Testis (tissue), 3 donors: Measurements from ENCODE around the gene MYL7. TPM values are rescaled to one million over a fixed set of nuclear protein-coding genes. Genes with fewer than 3 reads are reported as not detected.

Experiments used
- DNase-seq: peaks from one replicate; pipeline ENCODE4 v3.0.0-alpha.2; 2019
- H3K27ac ChIP-seq, 2 donors: fragments of 200-600 bp; sonication (generic); one replicate each; pipeline ENCODE4 v1.5.1; 2019
- H3K27me3 ChIP-seq: fragments of 200-600 bp; sonication (generic); one replicate; pipeline ENCODE4 v1.5.1; 2019
- H3K36me3 ChIP-seq: fragments of 200-600 bp; sonication (generic); one replicate; pipeline ENCODE4 v1.5.1; 2017; ENCODE audit warnings: low read depth; ENCODE audit errors: missing control alignments
- H3K4me1 ChIP-seq: fragments of 200-600 bp; sonication (generic); one replicate; pipeline ENCODE4 v1.5.1; 2019
- H3K4me3 ChIP-seq, 2 donors: fragments of 200-600 bp; sonication (generic); one replicate each; pipeline ENCODE4 v1.5.1; 2017 to 2019
- H3K9me3 ChIP-seq: fragments of 200-600 bp; sonication (generic); one replicate; pipeline ENCODE4 v1.5.1; 2017
- CTCF ChIP-seq, 3 experiments: fragments of 450-650 bp in 2 of 3; fragments of 200-600 bp in 1 of 3; sonication (generic) in 1 of 3; IDR thresholded peaks; one replicate each; pipeline ENCODE4 v1.5.1; 2016 to 2019; ENCODE audit warnings: antibody characterized with exemption in 3 of 3, mild to moderate bottlenecking in 2 of 3, moderate library complexity in 1 of 3
- POLR2A ChIP-seq: fragments of 450-650 bp; IDR thresholded peaks from one replicate; pipeline ENCODE4 v1.6.1; 2017; ENCODE audit warnings: antibody characterized with exemption, mild to moderate bottlenecking, moderate library complexity
- WGBS, 2 donors: methylation state at CpG; one replicate each; pipeline ENCODE4 v1.1.5; 2018; 5-methylcytosine and 5-hydroxymethylcytosine counted together
- intact Hi-C: fragments of 100-400 bp; cut with DNase I; formaldehyde crosslinking; loops from one replicate; pipeline ENCODE4 v1.15.1; 2023; ENCODE audit warnings: low total_unique reads
- polyA plus RNA-seq: library from polyadenylated mRNA; stranded (reverse); fragments of 350-450 nt; fragmentation: Illumina TruSeq; extraction: RNeasy Lipid Tissue Mini Kit (QIAGEN cat#74804); gene quantifications from one replicate; pipeline ENCODE4 v1.2.3, GENCODE V29; 2014; ENCODE audit warnings: low read depth, low replicate concordance; ENCODE audit not compliant: insufficient read depth
- total RNA-seq, 2 donors: library from RNA; depleted of rRNA; stranded (reverse); fragments of >200 nt; gene quantifications; one replicate each; pipeline ENCODE4 v1.2.3, GENCODE V29; 2016

MYL7 gene
- total and polyA plus RNA-seq, 3 donors from 2014 or later = 1.5 to 1.7 TPM; not detected in 1

- Histone ChIP-seq H3K4me1 (no peaks in the 10 kb centered on the region), H3K27me3 (no peaks in the 10 kb centered on the region), H3K36me3 (no peaks in the 10 kb centered on the region), H3K4me3 (no peak overlapping the region), H3K27ac (no peak overlapping the region), H3K9me3 (no peaks in the 10 kb centered on the region)
- peak; percentile 8 for DNase-seq
- intact Hi-C loops = no loop called here
- TF ChIP-seq POLR2A = no peak
- TF ChIP-seq CTCF (IDR thresholded peaks at IDR 0.05) = no peak
- 59 to 66% methylated on average over 16 of the region's 16 CpGs for WGBS, 2 donors
These were observed 43.2 kb upstream of the MYL7 start for GRCh38 chr7:44184206-44184872.

GRCh38 chr7:44183386-44183785 is 42.3 kb upstream of the MYL7 start:
- H3K36me3 ChIP-seq = no peaks in the 10 kb centered on the region
- no peaks in the 10 kb centered on the region for H3K9me3 ChIP-seq
- peak; percentile 14 for DNase-seq
- H3K27ac ChIP-seq = no peak overlapping the region
- WGBS, 2 donors = 32 to 45% methylated on average over 2 of the region's 2 CpGs
- intact Hi-C loops = no loop called here
- no peak for TF ChIP-seq POLR2A
- no peak for TF ChIP-seq CTCF (IDR thresholded peaks at IDR 0.05)
- H3K4me3 ChIP-seq = no peak overlapping the region
- H3K4me1 ChIP-seq = no peaks in the 10 kb centered on the region
- no peaks in the 10 kb centered on the region for H3K27me3 ChIP-seq

GRCh38 chr7:44182827-44183226 is 41.7 kb upstream of the MYL7 start:
- TF ChIP-seq POLR2A = no peak
- no peak for TF ChIP-seq CTCF (IDR thresholded peaks at IDR 0.05)
- Histone ChIP-seq H3K27me3 (no peaks in the 10 kb centered on the region), H3K27ac (no peak overlapping the region), H3K9me3 (no peaks in the 10 kb centered on the region), H3K4me3 (no peak overlapping the region), H3K4me1 (no peaks in the 10 kb centered on the region), H3K36me3 (no peaks in the 10 kb centered on the region)
- WGBS, 2 donors = 94 to 95% methylated on average over 5 of the region's 5 CpGs
- no peak for DNase-seq
- intact Hi-C loops = no loop called here

GRCh38 chr7:44180631-44181030 is 39.5 kb upstream of the MYL7 start:
- no peaks in the 10 kb centered on the region for H3K9me3 ChIP-seq
- WGBS, 2 donors = 76 to 84% methylated on average over 3 of the region's 3 CpGs
- TF ChIP-seq CTCF (IDR thresholded peaks at IDR 0.05) (no peak), POLR2A (no peak)
- no peaks in the 10 kb centered on the region for H3K27me3 ChIP-seq
- intact Hi-C loops = no loop called here
- no peak overlapping the region for H3K4me3 ChIP-seq
- no peaks in the 10 kb centered on the region for H3K36me3 ChIP-seq
- H3K27ac ChIP-seq = no peak overlapping the region
- H3K4me1 ChIP-seq = no peaks in the 10 kb centered on the region
- DNase-seq = no peak

GRCh38 chr7:44177570-44178131 is 36.5 kb upstream of the MYL7 start:
- DNase-seq = peak; percentile 12
- WGBS, 2 donors = 65 to 70% methylated on average over 4 of the region's 4 CpGs
- TF ChIP-seq CTCF (IDR thresholded peaks at IDR 0.05) (no peak), POLR2A (no peak)

More at GRCh38 chr7:44177570-44178131, 36.5 kb upstream of the MYL7 start:
- H3K27me3 ChIP-seq = no peaks in the 10 kb centered on the region
- intact Hi-C loops = no loop called here
- no peaks in the 10 kb centered on the region for H3K9me3 ChIP-seq
- H3K4me3 ChIP-seq = no peak overlapping the region
- H3K27ac ChIP-seq = no peak overlapping the region
- H3K36me3 ChIP-seq = no peaks in the 10 kb centered on the region
- no peaks in the 10 kb centered on the region for H3K4me1 ChIP-seq
